Measurements from ENCODE around the gene KHK.
"Not testable (repeated sequence)": the region's sequence is repeated elsewhere in the genome, so short reads cannot be mapped to it uniquely, and the experiment has no call there.

Gene KHK

DNA sequence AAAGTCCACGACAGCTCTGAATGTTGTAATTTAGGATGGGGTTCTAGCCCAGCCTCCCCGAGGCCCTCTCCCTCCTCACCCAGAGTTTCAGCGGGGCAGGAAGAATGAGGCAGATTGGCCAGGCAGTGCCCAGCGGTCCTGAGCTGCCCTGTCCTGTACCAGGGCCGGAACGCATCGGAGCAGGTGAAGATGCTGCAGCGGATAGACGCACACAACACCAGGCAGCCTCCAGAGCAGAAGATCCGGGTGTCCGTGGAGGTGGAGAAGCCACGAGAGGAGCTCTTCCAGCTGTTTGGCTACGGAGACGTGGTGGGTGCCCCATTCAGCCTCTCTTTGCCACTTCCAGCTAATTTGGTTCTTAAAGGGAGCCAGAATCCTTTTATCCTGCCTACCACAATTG is 10.8 kb downstream of the KHK start:
- DNase-seq (ENCODE audit: low spot score) = no peak

DNA sequence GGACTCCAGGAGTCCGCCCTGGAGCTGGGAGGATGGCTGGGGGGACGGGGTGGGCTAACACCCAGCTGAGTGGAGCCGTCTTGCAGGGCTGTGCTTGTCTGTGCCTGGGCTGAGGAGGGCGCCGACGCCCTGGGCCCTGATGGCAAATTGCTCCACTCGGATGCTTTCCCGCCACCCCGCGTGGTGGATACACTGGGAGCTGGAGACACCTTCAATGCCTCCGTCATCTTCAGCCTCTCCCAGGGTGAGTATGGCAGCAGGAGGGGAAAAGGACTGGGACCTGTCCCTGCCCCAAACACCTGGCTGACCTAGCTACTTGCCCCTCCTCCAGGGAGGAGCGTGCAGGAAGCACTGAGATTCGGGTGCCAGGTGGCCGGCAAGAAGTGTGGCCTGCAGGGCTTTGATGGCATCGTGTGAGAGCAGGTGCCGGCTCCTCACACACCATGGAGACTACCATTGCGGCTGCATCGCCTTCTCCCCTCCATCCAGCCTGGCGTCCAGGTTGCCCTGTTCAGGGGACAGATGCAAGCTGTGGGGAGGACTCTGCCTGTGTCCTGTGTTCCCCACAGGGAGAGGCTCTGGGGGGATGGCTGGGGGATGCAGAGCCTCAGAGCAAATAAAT is 12.9 kb downstream of the KHK start:
- no peak for DNase-seq (ENCODE audit: low spot score)

DNA sequence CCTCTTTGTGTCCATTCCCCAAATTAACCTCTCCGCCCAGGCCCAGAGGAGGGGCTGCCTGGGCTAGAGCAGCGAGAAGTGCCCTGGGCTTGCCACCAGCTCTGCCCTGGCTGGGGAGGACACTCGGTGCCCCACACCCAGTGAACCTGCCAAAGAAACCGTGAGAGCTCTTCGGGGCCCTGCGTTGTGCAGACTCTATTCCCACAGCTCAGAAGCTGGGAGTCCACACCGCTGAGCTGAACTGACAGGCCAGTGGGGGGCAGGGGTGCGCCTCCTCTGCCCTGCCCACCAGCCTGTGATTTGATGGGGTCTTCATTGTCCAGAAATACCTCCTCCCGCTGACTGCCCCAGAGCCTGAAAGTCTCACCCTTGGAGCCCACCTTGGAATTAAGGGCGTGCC is 13.5 kb downstream of the KHK start:
- no peak for DNase-seq (ENCODE audit: low spot score)

DNA sequence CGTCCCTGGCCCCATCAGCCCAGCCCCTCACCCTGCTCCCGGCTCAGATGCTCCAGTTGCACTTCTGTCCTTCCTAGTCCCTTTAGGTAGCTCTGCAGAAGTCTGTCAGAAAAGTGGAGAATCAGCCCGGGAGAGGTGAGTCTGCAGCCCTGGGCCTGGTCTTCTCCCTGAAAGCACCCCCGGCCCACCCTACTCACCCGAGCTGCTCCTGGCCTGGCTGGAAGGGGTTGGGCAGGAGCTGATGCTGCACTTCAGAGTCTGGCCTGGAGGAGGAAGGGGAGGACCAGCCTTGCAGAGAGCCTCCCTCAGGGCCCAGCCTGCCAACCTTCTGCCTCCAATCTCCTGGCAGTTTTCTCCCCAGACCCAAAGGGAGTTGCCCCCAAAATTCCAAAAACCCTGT is 15.8 kb downstream of the KHK start:
- no peak for DNase-seq (ENCODE audit: low spot score)

DNA sequence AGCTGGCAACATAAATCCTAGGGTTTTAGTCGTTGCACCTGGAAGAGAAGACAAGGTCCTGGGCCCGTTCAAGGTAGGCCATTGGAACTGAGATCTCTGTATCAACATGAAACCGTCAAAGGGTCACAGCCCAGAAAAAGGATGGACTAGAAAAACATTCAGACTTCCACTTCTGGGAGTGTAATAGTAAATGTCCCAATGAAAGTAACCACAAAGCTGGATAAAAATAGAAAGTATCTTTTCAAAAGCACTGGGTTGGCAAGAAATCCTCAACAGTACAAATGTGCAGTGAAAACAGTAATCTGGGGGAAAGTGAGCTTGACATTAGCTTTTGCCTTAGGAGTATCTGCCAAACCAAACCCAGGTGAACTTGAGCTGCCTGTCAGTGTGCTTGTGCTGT is 19.4 kb downstream of the KHK start:
- DNase-seq (ENCODE audit: low spot score) = no peak

DNA sequence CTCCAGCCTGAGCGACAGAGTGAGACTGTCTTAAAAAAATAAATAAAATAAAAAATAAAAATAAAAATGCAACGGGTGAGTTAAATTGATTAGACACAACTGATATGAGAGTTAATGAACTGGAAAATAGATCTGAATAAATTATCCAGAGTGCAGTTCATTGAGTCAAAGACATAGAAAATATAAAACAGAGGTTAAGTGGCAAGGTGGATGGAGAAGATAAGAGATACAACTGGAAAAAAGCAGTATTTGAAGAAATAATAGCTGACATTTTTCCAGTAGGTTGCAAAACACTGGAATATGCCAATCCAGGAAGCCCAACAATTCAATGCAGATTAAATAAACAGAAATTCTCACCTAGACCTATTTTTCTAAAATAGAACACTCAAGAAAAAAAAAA is 21.6 kb downstream of the KHK start:
- no peak for DNase-seq (ENCODE audit: low spot score)

DNA sequence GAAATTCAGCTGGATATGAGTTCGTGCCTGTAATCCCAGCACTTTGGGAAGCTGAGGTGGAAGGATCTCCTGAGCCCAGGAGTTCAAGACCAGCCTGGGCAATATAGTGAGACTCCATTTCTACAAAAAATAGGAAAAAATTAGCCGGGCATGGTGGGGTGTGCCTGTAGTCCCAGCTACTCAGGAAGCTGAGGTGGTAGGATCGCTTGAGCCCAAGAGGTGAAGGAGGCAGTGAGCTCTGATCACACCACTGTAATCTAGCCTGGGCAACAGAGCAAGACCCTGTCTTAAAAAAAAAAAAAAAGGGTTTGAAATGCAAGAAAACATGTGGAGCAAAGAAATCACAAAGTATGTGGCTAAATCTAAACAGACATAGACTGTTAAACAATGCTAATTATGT is 22.5 kb downstream of the KHK start:
- no peak for DNase-seq (ENCODE audit: low spot score)

DNA sequence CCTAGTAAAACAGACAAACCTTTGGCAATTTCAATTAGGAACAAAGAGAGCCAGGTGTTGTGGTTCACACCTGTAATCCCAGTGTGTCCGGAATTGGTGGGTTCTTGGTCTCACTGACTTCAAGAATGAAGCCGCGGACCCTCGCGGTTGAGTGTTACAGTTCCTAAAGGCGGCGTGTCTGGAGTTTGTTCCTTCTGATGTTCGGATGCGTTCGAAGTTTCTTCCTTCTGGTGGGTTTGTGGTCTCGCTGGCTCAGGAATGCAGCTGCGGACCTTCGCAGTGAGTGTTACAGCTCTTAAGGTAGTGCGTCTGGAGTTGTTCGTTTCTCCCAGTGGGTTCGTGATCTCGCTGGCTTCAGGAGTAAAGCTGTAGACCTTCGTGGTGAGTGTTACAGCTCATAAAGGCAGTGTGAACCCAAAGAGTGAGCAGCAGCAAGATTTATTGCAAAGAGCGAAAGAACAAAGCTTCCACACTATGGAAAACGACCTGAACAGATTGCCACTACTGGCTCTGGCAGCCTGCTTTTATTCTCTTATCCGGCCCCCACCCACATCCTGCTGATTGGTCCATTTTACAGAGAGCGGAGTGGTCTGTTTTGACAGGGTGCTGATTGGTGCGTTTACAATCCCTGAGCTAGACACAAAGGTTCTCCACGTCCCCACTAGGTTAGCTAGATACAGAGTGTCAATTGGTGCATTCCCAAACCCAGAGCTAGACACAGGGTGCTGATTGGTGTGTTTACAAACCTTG is 24.2 kb downstream of the KHK start:
- DNase-seq (ENCODE audit: low spot score) = not testable (repeated sequence)

DNA sequence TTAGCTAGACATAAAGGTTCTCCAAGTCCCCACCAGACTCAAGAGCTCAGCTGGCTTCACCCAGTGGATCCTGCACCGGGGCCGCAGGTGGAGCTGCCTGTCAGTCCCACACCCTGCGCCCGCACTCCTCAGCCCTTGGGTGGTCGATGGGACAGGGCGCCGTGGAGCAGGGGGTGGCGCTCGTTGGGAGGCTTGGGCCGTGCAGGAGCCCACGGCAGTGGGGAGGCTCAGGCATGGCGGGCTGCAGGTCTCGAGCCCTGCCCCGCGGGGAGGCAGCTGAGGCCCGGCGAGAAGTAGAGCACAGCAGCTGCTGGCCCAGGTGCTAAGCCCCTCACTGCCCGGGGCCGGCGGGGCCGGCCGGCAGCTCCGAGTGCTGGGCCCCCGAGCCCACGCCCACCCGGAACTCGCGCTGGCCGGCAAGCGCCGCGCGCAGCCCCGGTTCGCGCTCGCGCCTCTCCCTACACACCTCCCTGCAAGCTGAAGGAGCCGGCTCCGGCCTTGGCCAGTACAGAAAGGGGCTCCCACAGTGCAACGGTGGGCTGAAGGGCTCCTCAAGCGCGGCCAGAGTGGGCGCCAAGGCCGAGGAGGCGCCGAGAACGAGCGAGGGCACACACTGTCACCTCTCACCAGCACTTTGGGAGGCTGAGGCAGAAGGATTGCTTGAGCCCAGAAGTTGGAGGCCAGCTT is 25.0 kb downstream of the KHK start:
- DNase-seq (ENCODE audit: low spot score) = not testable (repeated sequence)

DNA sequence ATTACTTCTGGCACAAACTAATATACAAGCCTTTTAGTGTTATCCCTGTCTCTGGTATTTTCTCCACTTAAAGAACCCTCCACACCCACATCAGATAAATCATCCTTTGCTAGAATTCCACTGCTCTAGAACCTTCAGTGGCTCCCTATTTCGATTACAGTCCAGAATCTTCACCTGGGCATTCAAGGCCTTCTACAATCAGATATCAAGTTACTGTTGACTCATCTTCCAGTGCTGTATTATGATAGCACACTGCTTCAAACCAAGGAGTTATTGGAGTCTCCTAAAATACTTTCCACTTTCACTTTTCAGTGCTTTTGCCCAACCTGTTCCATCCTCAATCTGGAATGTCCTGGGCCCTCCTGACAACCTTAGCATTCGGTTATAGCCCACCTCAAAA is 28.9 kb downstream of the KHK start:
- DNase-seq (ENCODE audit: low spot score) = no peak

DNA sequence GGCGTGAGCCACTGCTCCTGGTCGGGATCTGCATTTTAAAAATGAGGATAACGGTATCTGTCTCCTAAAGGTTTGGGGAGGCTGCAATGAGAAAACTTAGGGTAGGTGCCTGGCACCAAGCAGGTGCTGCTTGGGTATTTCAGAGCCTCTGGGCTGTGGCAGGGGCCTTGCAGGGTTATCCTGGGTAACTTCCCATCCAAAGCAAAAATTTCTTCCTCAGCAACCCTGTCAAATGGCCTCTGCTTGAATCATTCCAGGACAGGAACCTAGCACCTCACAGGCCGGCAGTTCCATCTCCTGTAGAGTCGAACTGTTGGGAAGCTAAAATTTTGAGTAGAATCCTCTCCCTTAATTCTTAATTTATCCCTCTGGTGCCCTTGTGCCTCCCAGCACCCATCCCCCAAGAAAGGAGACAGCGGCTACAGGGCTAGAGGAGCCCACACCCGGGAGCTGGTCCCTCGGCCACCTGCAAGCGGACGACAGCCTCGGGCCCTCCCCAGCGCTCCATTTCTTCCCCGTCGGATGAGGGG is 31.5 kb downstream of the KHK start:
- no peak for DNase-seq (ENCODE audit: low spot score)

DNA sequence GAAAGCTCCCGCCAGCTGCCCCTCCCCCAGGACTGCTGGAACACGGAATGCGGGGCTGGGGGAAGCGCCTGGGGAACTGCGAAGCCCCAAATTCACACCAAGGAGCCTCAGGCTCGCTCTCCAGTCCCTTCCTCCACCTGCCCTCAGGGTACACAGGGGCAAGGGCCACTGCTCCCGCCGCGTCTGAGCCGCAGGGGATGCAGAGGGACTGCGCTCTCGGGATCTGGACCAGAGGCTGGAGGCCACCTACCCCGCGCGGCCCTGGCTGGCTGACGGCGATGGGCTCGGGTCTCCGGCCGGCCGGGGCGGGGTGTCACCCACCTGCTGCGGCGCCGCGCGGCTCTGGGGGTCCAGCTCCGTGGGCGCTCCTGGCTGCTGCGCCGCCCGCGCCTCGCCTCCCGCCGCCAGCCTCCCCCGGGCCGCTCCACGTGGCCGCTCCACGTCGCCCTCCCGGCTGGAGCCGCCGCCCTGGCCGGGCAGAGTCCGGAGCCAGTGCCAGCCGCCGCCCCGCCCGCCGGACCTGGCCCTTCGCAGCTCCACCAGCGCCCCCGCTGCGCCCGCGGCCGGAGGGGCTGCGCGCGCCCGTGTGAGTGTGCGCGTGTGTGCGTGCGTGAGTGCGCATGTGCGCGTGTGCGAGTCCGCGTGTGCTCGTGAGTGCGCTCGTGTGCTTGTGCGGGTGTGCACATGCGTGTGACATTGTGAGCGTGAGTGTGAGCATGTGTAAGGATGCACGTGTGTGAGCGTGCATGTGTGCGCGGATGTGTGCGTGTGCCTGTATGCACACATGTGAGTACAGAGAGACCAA is 32.2 kb downstream of the KHK start, which contains the start of gene CGREF1:
CGREF1 (minus strand) TSS at position 604 of the 805 bp plus-strand sequence. CDS start 14,762 bp downstream, outside the sequence.
- no peak for DNase-seq (ENCODE audit: low spot score)

DNA sequence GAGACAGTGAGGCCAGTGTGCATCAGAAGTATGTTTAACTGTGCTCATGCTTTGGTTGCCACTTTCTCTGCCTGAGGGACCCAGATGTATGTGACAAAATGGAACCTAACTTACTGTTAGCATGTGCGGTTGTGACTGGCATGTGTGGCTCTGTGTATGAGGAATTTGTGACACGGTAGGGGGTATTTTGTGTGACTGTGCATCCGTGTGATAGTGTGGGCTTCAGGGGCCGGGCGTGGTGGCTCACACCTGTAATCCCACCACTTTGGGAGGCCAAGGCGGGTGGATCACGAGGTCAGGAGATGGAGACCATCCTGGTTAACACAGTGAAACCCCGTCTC is 32.7 kb downstream of the KHK start:
- DNase-seq (ENCODE audit: low spot score) = not testable (repeated sequence)

DNA sequence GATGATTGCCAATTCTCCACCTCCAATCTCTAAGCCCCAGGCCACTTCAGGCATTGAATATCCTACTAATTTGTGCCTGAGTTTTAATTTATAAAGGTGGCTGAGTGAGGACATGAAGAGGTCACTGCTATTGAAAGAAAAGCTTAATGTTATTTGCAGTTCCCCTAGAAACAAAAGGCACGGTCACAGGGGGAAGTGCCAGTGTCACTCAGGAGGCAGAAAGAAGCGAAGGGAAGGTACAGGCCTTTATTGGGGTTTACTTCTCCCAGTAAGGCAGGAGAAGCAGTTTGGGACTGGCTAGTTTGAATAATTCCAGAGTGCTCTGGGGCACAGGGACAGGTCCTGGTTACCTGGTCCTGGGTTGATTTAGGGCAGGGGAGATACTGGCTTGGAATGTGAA is 35.3 kb downstream of the KHK start:
- DNase-seq (ENCODE audit: low spot score) = no peak

DNA sequence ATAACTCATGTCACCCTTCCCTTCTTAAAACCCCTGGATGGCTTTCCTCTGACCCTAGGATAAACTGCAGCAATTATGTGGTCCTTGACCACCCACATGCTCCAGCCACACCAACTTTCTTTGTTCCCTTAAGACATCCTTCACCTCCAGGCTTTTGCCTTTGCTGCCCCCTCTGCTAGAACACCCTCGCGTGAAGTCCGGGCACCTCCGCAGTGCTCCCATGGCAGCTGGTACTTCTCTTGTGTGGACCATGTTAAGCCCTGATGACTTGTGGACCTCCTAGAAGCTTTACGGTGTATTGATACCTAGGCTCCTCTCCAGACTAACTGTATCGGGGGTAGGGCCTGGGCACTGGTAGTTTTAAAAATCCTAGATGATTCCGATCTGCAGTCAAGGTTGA is 36.2 kb downstream of the KHK start:
- no peak for DNase-seq (ENCODE audit: low spot score)

DNA sequence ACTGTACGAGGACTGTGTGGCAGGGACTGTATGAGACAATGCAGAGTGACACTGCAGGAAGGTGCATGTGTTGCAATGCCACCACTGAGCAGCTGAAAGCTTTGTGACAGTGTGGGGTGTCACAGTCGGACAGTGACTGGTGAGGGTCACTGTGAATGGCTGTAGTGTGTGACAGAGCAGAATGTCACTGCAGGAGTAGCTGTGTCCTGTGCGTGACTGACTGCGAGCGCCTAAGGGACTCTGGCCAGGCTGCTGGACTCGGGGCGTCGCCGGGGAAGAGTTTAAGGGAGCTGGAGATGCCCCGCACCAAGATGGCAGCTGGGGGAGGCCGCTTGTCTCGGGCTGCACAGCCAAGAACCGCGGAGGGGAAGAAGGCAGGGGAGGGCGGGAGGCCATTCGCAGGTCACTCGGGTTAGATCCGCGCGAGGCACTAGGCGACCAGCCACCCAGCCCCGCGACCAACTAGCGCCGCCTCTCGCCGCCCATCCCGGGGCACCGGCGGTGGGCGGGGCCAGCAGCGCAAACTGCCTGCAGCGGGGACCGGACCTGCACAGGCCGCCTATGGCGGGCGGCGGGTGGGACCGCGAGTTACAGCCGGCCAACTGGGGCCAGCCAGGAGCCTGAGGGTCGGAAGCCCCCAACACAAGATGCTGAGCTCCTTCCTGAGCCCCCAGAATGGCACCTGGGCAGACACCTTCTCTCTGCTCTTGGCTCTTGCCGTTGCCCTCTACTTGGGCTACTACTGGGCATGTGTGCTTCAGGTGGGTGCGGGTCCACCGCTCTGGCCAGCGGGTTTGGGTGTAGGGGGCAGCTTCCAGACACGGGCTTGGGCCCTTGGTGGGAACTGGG is 37.0 kb downstream of the KHK start, which contains the start of gene ABHD1:
ABHD1 (plus strand) TSS at position 514 of the 849 bp plus-strand sequence; CDS start at position 648, 134 bp downstream.
- no peak for DNase-seq (ENCODE audit: low spot score)

DNA sequence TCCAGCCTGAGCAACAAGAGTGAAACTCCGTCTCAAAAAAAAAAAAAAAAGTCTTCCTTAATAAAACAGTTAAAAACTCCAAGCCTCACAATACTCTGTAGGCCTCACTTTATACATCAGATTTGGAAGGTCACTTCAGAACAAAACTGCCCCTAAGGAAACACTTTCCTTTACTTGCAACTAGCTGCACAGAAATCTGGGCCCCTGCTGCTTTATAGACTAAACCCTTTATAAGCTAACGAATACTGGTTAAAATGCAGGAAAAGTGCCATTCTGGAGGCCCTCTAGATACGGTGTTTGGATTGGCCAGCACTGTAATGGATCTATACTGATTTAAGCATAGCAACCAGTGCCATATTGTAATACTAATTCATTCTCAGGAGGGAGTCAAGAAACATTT is 38.5 kb downstream of the KHK start:
- DNase-seq (ENCODE audit: low spot score) = no peak

DNA sequence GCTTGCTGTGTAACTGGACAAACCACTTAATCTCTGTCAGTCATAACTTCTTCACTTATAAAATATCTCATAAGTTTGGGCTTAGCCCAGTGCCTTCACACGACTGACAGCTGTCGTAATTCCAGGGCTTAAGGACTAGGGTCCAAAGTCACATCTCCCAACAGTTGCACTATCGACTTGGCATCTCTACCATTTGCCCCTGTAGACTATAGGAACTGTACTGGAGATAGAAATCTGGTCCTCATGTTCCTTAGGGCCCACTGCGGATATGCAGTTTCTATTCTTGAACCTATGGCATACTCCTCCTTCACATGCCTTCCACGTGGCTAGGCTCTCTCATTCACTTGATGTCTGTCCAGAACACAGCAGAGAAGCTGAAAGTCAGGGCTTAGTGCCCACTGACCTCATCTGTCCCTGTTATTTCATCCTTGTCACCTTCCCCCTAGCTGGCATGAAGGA is 39.7 kb downstream of the KHK start:
- DNase-seq (ENCODE audit: low spot score) = no peak

DNA sequence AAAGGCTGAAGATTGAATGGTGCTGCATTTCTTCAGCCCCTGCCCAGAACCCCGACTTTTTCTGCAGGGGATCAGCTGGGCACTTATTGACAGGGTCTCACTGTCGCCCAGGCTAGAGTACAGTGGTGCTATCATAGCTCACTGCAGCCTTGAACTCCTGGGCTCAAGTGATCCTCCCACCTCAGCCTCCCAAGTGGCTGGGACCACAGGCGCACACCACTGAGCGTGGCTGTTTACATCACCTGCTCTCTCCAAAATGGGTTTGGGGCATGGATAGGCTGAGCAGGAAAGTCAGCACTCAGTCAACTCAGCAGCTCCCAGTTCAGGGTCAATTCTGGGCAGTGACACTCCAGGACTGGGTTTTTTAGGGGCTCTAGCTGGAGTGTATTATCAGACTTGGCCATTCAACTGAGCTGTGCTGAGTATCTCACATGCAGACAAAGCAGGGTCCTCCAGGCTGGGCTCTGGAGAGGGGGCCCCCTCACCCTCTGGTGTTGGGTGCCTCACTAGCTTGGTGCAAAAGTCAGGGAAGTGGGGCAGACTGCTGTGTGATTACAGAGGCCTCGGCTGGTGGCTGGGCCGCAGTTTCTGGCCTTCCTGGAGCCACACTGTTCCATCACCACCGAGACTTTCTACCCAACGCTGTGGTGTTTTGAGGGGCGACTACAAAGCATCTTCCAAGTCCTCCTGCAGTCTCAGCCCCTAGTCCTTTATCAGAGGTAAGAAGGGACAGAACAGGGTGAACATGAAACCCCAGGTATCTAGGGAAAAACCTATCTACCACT is 41.5 kb downstream of the KHK start:
- DNase-seq (ENCODE audit: low spot score) = no peak
